ENCODE measurements around the gene GPC5. TPM values are rescaled to one million over a fixed set of nuclear protein-coding genes. Genes with fewer than 3 reads are reported as not detected.

The GPC5 gene
- total RNA-seq, 2 donors from 2014 or later: not detected

GRCh38 chr13:92806215-92806614, 1407.8 kb downstream of the GPC5 start:
- DNase-seq (peak in 2 of 4 donors; percentile 5 to 11), ATAC-seq (peak; percentile 77)
- intact Hi-C loops (cut with DNase I): no loop called here
- H3K4me1 ChIP-seq: peaks cover 8% of the 10 kb centered on the region
- H3K36me3 ChIP-seq (replicated peaks in 1 of 2; ENCODE audit: insufficient read depth in 1 of 2, low read depth in 2 of 2): no peaks in the 10 kb centered on the region
- H3K27ac ChIP-seq: peak overlapping the region; percentile 22 to 59 (median 38)
- no peak for TF ChIP-seq CTCF (IDR thresholded peaks at IDR 0.05)
- TF ChIP-seq POLR2A (IDR thresholded peaks at IDR 0.05): no peak
- no peaks in the 10 kb centered on the region for H3K9me3 ChIP-seq
- no peak overlapping the region for H3K4me3 ChIP-seq
- H3K27me3 ChIP-seq: no peaks in the 10 kb centered on the region
- 28 to 35% methylated on average over 4 of the region's 4 CpGs for WGBS, 2 donors

GRCh38 chr13:92807353-92807752, 1408.9 kb downstream of the GPC5 start:
- Histone ChIP-seq H3K36me3 (replicated peaks in 1 of 2; ENCODE audit: insufficient read depth in 1 of 2, low read depth in 2 of 2) (no peaks in the 10 kb centered on the region), H3K27ac (no peak overlapping the region), H3K4me3 (no peak overlapping the region), H3K27me3 (no peaks in the 10 kb centered on the region), H3K4me1 (peaks cover 8% of the 10 kb centered on the region), H3K9me3 (no peaks in the 10 kb centered on the region)
- intact Hi-C loops (cut with DNase I): no loop called here
- ATAC-seq: no peak
- WGBS, 2 donors: 15 to 20% methylated on average over 3 of the region's 3 CpGs
- no peak for DNase-seq
- TF ChIP-seq POLR2A (IDR thresholded peaks at IDR 0.05) (no peak), CTCF (IDR thresholded peaks at IDR 0.05) (no peak)

- Histone ChIP-seq H3K4me3 (no peak overlapping the region), H3K27ac (no peak overlapping the region), H3K4me1 (peaks cover 8% of the 10 kb centered on the region), H3K36me3 (replicated peaks in 1 of 2; ENCODE audit: insufficient read depth in 1 of 2, low read depth in 2 of 2) (no peaks in the 10 kb centered on the region), H3K9me3 (no peaks in the 10 kb centered on the region), H3K27me3 (no peaks in the 10 kb centered on the region)
- intact Hi-C loops (cut with DNase I): no loop called here
- TF ChIP-seq CTCF (IDR thresholded peaks at IDR 0.05): no peak
- TF ChIP-seq POLR2A (IDR thresholded peaks at IDR 0.05): no peak
- no peak for ATAC-seq
- WGBS, 2 donors: 74 to 79% methylated on average over 2 of the region's 2 CpGs
- DNase-seq: no peak
Observed at GRCh38 chr13:92807966-92808365, 1409.5 kb downstream of the GPC5 start.

- DNase-seq (no peak), ATAC-seq (no peak)
- Histone ChIP-seq H3K27ac (no peak overlapping the region), H3K27me3 (no peaks in the 10 kb centered on the region), H3K4me3 (no peak overlapping the region), H3K4me1 (peaks cover 25% of the 10 kb centered on the region), H3K9me3 (no peaks in the 10 kb centered on the region), H3K36me3 (replicated peaks in 1 of 2; ENCODE audit: insufficient read depth in 1 of 2, low read depth in 2 of 2) (no peaks in the 10 kb centered on the region)
- WGBS, 2 donors: 51 to 58% methylated on average over 2 of the region's 2 CpGs
- TF ChIP-seq CTCF (IDR thresholded peaks at IDR 0.05) (no peak), POLR2A (IDR thresholded peaks at IDR 0.05) (no peak)
- intact Hi-C loops (cut with DNase I): no loop called here
Observed at GRCh38 chr13:92821324-92821723, 1422.9 kb downstream of the GPC5 start.

GRCh38 chr13:92823059-92823458, 1424.6 kb downstream of the GPC5 start:
- H3K27ac ChIP-seq: peak overlapping the region in 1 of 4 donors; percentile 51
- intact Hi-C loops (cut with DNase I): no loop called here
- H3K4me1 ChIP-seq: peaks cover 29% of the 10 kb centered on the region
- peak; percentile 73 for ATAC-seq
- no peak for TF ChIP-seq POLR2A (IDR thresholded peaks at IDR 0.05)
- TF ChIP-seq CTCF (IDR thresholded peaks at IDR 0.05): no peak
- 23 to 24% methylated on average over 1 of the region's 1 CpG for WGBS, 2 donors
- no peak overlapping the region for H3K4me3 ChIP-seq
- no peaks in the 10 kb centered on the region for H3K27me3 ChIP-seq
- DNase-seq: no peak
- H3K9me3 ChIP-seq: no peaks in the 10 kb centered on the region
- no peaks in the 10 kb centered on the region for H3K36me3 ChIP-seq (replicated peaks in 1 of 2; ENCODE audit: insufficient read depth in 1 of 2, low read depth in 2 of 2)
